ENCODE data around the gene AR. TPM values are rescaled to one million over a fixed set of nuclear protein-coding genes. Genes with fewer than 3 reads are reported as not detected.

The AR gene
- total RNA-seq, 8 experiments from 2014 or later: 0.56 to 24.4 (median 1.9) TPM

DNA sequence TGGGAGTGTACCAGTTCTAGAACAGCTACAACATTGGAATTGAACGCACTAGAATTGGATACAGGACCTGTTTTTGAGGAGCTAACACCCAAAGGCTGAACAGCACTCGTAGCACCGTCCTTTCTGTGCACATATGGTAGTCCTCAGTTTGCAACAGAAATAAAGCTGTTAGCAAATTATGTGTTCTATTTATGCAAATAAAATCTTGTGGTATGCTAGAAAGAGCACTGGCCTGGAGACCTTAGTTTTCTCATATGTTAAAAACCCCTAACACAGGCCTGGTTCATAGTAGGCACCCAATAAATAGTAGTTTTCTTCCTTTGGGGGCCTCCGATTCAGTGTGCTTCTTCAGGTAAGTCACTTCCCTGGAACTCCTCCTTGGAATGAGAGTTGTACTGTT lies 140.3 kb downstream of the AR start:
- no peaks in the 10 kb centered on the region for H3K4me1 ChIP-seq (replicated peaks in 1 of 2)
- in situ Hi-C loops (cut with MboI; ENCODE audit: low pct_unique_long_range_greater_than_20kb in 2 of 9, low sequenced_read_pairs in 9 of 9, unreplicated experiment in 9 of 9): no loop called here
- 60 to 100% (median 83%) methylated on average over 1 of the region's 4 CpGs; no CpG with 5 or more reads in 6 of the 10 experiments for WGBS, 10 experiments
- H3K4me3 ChIP-seq: no peak overlapping the region
- H3K27ac ChIP-seq: no peak overlapping the region
- no peak for ATAC-seq (replicated peaks in 6 of 8)

GRCh38 chrX:67692246-67692645 lies 148.4 kb downstream of the AR start:
- Histone ChIP-seq H3K4me3 (no peak overlapping the region), H3K27ac (no peak overlapping the region), H3K4me1 (replicated peaks in 1 of 2) (no peaks in the 10 kb centered on the region)
- in situ Hi-C loops (cut with MboI; ENCODE audit: low pct_unique_long_range_greater_than_20kb in 2 of 9, low sequenced_read_pairs in 9 of 9, unreplicated experiment in 9 of 9): no loop called here
- peak in 2 of 8 experiments; percentile 44 to 58 for ATAC-seq (replicated peaks in 6 of 8)

- no peak for ATAC-seq (replicated peaks in 6 of 8)
- Histone ChIP-seq H3K4me3 (no peak overlapping the region), H3K4me1 (replicated peaks in 1 of 2) (no peaks in the 10 kb centered on the region), H3K27ac (no peak overlapping the region)
- WGBS, 10 experiments: 0 to 40% methylated on average over 1 of the region's 1 CpG; no CpG with 5 or more reads in 8 of the 10 experiments
- in situ Hi-C loops (cut with MboI; ENCODE audit: low pct_unique_long_range_greater_than_20kb in 2 of 9, low sequenced_read_pairs in 9 of 9, unreplicated experiment in 9 of 9): no loop called here
Observed at GRCh38 chrX:67693928-67694327, 150.1 kb downstream of the AR start.

DNA sequence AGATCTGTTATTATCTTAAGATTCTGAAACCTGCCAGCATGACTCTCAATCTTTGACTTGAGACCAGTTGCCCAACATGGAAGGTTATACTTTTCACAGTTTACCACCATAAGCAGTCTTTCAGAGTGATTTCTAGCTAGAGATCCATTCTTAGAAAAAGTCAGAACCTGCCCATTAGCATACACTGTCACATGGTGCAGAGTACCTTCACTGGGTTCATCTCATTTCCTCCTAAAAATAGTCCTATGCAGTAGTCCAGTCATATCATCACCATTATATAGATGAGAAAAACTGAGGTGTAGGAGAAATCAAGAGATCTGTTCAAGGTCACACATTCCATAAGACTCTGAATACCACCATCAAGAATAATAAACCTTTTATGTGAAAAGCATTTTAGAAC lies 153.6 kb downstream of the AR start:
- in situ Hi-C loops (cut with MboI; ENCODE audit: low pct_unique_long_range_greater_than_20kb in 2 of 9, low sequenced_read_pairs in 9 of 9, unreplicated experiment in 9 of 9): no loop called here
- Histone ChIP-seq H3K27ac (no peak overlapping the region), H3K4me1 (replicated peaks in 1 of 2) (no peaks in the 10 kb centered on the region), H3K4me3 (no peak overlapping the region)
- no peak for ATAC-seq (replicated peaks in 6 of 8)

GRCh38 chrX:67700602-67701001 lies 156.8 kb downstream of the AR start:
- in situ Hi-C loops (cut with MboI; ENCODE audit: low pct_unique_long_range_greater_than_20kb in 2 of 9, low sequenced_read_pairs in 9 of 9, unreplicated experiment in 9 of 9): no loop called here
- Histone ChIP-seq H3K27ac (no peak overlapping the region), H3K4me1 (replicated peaks in 1 of 2) (no peaks in the 10 kb centered on the region), H3K4me3 (no peak overlapping the region)
- peak in 2 of 8 experiments; percentile 12 to 77 for ATAC-seq (replicated peaks in 6 of 8)
- 43 to 80% methylated on average over 1 to 3 of the region's 3 CpGs; no CpG with 5 or more reads in 8 of the 10 experiments for WGBS, 10 experiments

DNA sequence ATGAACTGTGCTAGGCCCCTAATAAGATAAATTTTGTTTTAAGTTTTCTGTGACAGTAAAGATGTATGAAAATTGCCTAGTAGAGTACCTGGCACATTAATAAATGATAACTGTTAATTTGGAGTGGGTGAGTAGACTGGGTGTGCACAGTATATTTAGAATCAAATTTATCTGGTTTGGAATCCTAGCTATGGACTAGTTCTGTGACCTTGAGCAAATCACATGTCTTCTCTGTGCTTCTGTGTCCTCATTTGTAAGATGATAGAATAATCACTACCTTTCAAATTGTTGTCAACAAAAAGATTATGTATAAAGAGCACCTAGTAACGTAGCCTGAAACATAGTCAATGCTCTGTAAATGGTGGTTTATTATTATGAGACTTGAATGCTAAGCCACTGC lies 170.2 kb downstream of the AR start:
- in situ Hi-C loops (cut with MboI; ENCODE audit: low pct_unique_long_range_greater_than_20kb in 2 of 9, low sequenced_read_pairs in 9 of 9, unreplicated experiment in 9 of 9): no loop called here
- no peak for ATAC-seq (replicated peaks in 6 of 8)

DNA sequence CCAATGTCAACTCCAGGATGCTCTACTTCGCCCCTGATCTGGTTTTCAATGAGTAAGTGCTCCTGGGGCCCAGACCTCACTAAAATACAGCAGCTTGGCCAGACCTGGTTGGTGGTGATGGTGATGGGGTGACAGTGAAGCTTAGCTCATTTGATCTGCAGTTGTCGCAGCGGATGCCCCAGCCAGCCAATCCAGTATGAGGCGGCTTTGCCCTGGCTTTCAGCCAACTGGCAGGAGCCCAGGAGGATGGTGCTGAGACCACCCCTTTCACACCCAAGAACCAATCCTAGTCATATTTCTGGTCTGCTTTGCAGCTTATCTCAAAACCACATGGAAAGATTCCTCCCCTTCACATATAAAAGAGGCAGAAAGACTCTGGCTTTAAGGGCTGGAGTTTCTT lies 173.8 kb downstream of the AR start:
- ATAC-seq (replicated peaks in 6 of 8): no peak
- Histone ChIP-seq H3K4me3 (no peak overlapping the region), H3K27ac (no peak overlapping the region), H3K4me1 (replicated peaks in 1 of 2) (no peaks in the 10 kb centered on the region)
- in situ Hi-C loops (cut with MboI; ENCODE audit: low pct_unique_long_range_greater_than_20kb in 2 of 9, low sequenced_read_pairs in 9 of 9, unreplicated experiment in 9 of 9): no loop called here
- 50% methylated on average over 3 of the region's 4 CpGs; no CpG with 5 or more reads in 9 of the 10 experiments for WGBS, 10 experiments

More for the DNA sequence above, 170.2 kb downstream of the AR start:
- Histone ChIP-seq H3K4me1 (replicated peaks in 1 of 2) (no peaks in the 10 kb centered on the region), H3K4me3 (no peak overlapping the region), H3K27ac (no peak overlapping the region)
- 11 to 88% (median 50%) methylated on average over 1 of the region's 1 CpG; no CpG with 5 or more reads in 7 of the 10 experiments for WGBS, 10 experiments

- no peak for ATAC-seq (replicated peaks in 6 of 8)
- 43 to 90% methylated on average over 1 to 2 of the region's 4 CpGs; no CpG with 5 or more reads in 8 of the 10 experiments for WGBS, 10 experiments
- in situ Hi-C loops (cut with MboI; ENCODE audit: low pct_unique_long_range_greater_than_20kb in 2 of 9, low sequenced_read_pairs in 9 of 9, unreplicated experiment in 9 of 9): no loop called here
- Histone ChIP-seq H3K4me1 (replicated peaks in 1 of 2) (no peaks in the 10 kb centered on the region), H3K4me3 (no peak overlapping the region), H3K27ac (no peak overlapping the region)
Observed at GRCh38 chrX:67718926-67719325, 175.1 kb downstream of the AR start.

- no peak overlapping the region for H3K27ac ChIP-seq
- in situ Hi-C loops (cut with MboI; ENCODE audit: low pct_unique_long_range_greater_than_20kb in 2 of 9, low sequenced_read_pairs in 9 of 9, unreplicated experiment in 9 of 9): no loop called here
- ATAC-seq (replicated peaks in 6 of 8): no peak
- no peak overlapping the region for H3K4me3 ChIP-seq
- H3K4me1 ChIP-seq (replicated peaks in 1 of 2): no peaks in the 10 kb centered on the region
Observed at GRCh38 chrX:67720344-67720743, 176.5 kb downstream of the AR start.

GRCh38 chrX:67721321-67721720 lies 177.5 kb downstream of the AR start:
- in situ Hi-C loops (cut with MboI; ENCODE audit: low pct_unique_long_range_greater_than_20kb in 2 of 9, low sequenced_read_pairs in 9 of 9, unreplicated experiment in 9 of 9): no loop called here
- Histone ChIP-seq H3K4me1 (replicated peaks in 1 of 2) (no peaks in the 10 kb centered on the region), H3K27ac (no peak overlapping the region), H3K4me3 (no peak overlapping the region)
- ATAC-seq (replicated peaks in 6 of 8): no peak
- WGBS, 10 experiments: 0 to 63% methylated on average over 1 of the region's 1 CpG; no CpG with 5 or more reads in 8 of the 10 experiments

GRCh38 chrX:67723580-67724351 lies 179.9 kb downstream of the AR start:
- 11 to 76% (median 43%) methylated on average over 1 to 2 of the region's 5 CpGs; no CpG with 5 or more reads in 3 of the 10 experiments for WGBS, 10 experiments
- ATAC-seq (replicated peaks in 6 of 8): no peak
- in situ Hi-C loops (cut with MboI; ENCODE audit: low pct_unique_long_range_greater_than_20kb in 2 of 9, low sequenced_read_pairs in 9 of 9, unreplicated experiment in 9 of 9): no loop called here
- H3K4me1 ChIP-seq (replicated peaks in 1 of 2): no peaks in the 10 kb centered on the region
- H3K27ac ChIP-seq: no peak overlapping the region
- H3K4me3 ChIP-seq: no peak overlapping the region

DNA sequence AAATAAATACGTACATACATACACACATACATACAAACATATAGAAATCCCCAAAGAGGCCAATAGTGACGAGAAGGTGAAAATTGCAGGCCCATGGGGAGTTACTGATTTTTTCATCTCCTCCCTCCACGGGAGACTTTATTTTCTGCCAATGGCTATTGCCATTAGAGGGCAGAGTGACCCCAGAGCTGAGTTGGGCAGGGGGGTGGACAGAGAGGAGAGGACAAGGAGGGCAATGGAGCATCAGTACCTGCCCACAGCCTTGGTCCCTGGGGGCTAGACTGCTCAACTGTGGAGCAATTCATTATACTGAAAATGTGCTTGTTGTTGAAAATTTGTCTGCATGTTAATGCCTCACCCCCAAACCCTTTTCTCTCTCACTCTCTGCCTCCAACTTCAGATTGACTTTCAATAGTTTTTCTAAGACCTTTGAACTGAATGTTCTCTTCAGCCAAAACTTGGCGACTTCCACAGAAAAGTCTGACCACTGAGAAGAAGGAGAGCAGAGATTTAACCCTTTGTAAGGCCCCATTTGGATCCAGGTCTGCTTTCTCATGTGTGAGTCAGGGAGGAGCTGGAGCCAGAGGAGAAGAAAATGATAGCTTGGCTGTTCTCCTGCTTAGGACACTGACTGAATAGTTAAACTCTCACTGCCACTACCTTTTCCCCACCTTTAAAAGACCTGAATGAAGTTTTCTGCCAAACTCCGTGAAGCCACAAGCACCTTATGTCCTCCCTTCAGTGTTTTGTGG lies 180.7 kb downstream of the AR start:
- no peak overlapping the region for H3K27ac ChIP-seq
- no peak for ATAC-seq (replicated peaks in 6 of 8)
- 19 to 100% (median 90%) methylated on average over 1 to 5 of the region's 5 CpGs; no CpG with 5 or more reads in 5 of the 10 experiments for whole genome bisulfite sequencing, 10 experiments
- no peaks in the 10 kb centered on the region for H3K4me1 ChIP-seq (replicated peaks in 1 of 2)
- no peak overlapping the region for H3K4me3 ChIP-seq
- in situ Hi-C loops (cut with MboI; ENCODE audit: low pct_unique_long_range_greater_than_20kb in 2 of 9, low sequenced_read_pairs in 9 of 9, unreplicated experiment in 9 of 9): no loop called here

DNA sequence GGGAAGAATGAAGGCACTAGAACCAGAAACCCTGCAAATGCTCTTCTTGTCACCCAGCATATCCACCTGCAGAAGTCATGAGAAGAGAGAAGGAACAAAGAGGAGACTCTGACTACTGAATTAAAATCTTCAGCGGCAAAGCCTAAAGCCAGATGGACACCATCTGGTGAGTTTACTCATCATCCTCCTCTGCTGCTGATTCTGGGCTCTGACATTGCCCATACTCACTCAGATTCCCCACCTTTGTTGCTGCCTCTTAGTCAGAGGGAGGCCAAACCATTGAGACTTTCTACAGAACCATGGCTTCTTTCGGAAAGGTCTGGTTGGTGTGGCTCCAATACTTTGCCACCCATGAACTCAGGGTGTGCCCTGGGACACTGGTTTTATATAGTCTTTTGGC lies 181.7 kb downstream of the AR start:
- H3K4me3 ChIP-seq: no peak overlapping the region
- H3K27ac ChIP-seq: no peak overlapping the region
- ATAC-seq (replicated peaks in 6 of 8): no peak
- no peaks in the 10 kb centered on the region for H3K4me1 ChIP-seq (replicated peaks in 1 of 2)
- in situ Hi-C loops (cut with MboI; ENCODE audit: low pct_unique_long_range_greater_than_20kb in 2 of 9, low sequenced_read_pairs in 9 of 9, unreplicated experiment in 9 of 9): no loop called here
- WGBS, 10 experiments: 100% methylated on average over 1 of the region's 2 CpGs; no CpG with 5 or more reads in 9 of the 10 experiments

DNA sequence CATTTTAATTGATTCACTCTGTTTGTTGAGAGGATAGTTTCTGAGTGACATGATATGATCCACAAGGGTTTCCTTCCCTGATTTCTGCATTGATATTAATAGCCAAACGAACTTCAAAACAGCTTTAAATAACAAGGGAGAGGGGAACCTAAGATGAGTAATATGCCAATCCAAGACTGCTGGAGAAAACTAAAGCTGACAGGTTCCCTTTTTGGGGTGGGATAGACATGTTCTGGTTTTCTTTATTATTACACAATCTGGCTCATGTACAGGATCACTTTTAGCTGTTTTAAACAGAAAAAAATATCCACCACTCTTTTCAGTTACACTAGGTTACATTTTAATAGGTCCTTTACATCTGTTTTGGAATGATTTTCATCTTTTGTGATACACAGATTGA lies 182.2 kb downstream of the AR start:
- H3K4me3 ChIP-seq: no peak overlapping the region
- 14 to 100% methylated on average over 1 of the region's 1 CpG; no CpG with 5 or more reads in 8 of the 10 experiments for WGBS, 10 experiments
- no peak for ATAC-seq (replicated peaks in 6 of 8)
- H3K4me1 ChIP-seq (replicated peaks in 1 of 2): no peaks in the 10 kb centered on the region
- H3K27ac ChIP-seq: no peak overlapping the region
- in situ Hi-C loops (cut with MboI; ENCODE audit: low pct_unique_long_range_greater_than_20kb in 2 of 9, low sequenced_read_pairs in 9 of 9, unreplicated experiment in 9 of 9): no loop called here

Measured in motor neuron (in vitro differentiated cells).